ENCODE measurements around the gene GGTLC3.
"Not testable (repeated sequence)": the region's sequence is repeated elsewhere in the genome, so short reads cannot be mapped to it uniquely, and the experiment has no call there.

DNA sequence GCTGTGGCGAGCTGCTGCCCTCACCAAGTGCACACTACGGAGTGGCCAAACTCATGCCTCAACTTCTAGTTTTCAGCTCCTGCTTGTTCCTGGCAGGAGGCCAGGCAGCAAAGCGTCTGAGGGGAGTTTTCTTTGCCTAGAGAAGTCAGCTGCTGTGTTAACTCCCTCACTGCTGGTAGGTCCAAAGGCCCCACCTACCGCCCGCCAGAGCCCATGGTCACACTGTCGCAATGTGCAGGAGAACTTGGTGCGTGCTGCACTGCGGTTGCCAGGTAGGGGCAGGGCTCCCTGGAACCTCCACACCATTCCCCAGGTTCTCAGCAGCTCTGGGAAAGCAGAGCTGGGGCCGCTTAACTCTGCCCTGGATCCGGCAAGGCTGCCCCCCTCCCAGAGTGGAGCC is 5.6 kb downstream of the GGTLC3 start:
- TF ChIP-seq, protein P1, sequence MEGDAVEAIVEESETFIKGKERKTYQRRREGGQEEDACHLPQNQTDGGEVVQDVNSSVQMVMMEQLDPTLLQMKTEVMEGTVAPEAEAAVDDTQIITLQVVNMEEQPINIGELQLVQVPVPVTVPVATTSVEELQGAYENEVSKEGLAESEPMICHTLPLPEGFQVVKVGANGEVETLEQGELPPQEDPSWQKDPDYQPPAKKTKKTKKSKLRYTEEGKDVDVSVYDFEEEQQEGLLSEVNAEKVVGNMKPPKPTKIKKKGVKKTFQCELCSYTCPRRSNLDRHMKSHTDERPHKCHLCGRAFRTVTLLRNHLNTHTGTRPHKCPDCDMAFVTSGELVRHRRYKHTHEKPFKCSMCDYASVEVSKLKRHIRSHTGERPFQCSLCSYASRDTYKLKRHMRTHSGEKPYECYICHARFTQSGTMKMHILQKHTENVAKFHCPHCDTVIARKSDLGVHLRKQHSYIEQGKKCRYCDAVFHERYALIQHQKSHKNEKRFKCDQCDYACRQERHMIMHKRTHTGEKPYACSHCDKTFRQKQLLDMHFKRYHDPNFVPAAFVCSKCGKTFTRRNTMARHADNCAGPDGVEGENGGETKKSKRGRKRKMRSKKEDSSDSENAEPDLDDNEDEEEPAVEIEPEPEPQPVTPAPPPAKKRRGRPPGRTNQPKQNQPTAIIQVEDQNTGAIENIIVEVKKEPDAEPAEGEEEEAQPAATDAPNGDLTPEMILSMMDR (IDR thresholded peaks at IDR 0.05; ENCODE audit: low read depth, low read length): not testable (repeated sequence)
- TF ChIP-seq POLR2A (IDR thresholded peaks at IDR 0.05; ENCODE audit: extremely low read depth, insufficient read length): not testable (repeated sequence)

All from NB4 (cell line).